GM23338 (cell line): Measurements from ENCODE around the gene APLN. TPM values are rescaled to one million over a fixed set of nuclear protein-coding genes. Genes with fewer than 3 reads are reported as not detected.

Source experiments
- ATAC-seq: fragments of 200-7000 bp; cut with Tn5 transposase; 3 replicates; pipeline ENCODE4 v1.9.1; 2020
- DNase-seq: peaks from one replicate; pipeline ENCODE4 v3.0.0-alpha.2; 2015; ENCODE audit warnings: low spot score
- H2AFZ ChIP-seq: fragments of 200-600 bp; sonication (generic); 2 replicates; pipeline ENCODE4 v1.8.0; 2016; ENCODE audit warnings: antibody characterized with exemption, mild to moderate bottlenecking, moderate library complexity
- H3F3A ChIP-seq: fragments of 200-600 bp; sonication (generic); replicated peaks from 2 replicates; pipeline ENCODE4 v1.8.0; 2017; ENCODE audit warnings: antibody characterized with exemption, mixed run types, low read depth
- H3K27ac ChIP-seq: fragments of 200-600 bp; sonication (generic); 2 replicates; pipeline ENCODE4 v1.6.1; 2016; ENCODE audit warnings: low read depth
- H3K27me3 ChIP-seq: fragments of 200-600 bp; sonication (generic); 2 replicates; pipeline ENCODE4 v1.8.0; 2016; ENCODE audit warnings: mild to moderate bottlenecking, mixed run types, moderate library complexity; ENCODE audit not compliant: insufficient read depth
- H3K36me3 ChIP-seq: fragments of 200-600 bp; sonication (generic); 2 replicates; pipeline ENCODE4 v1.8.0; 2016; ENCODE audit warnings: mild to moderate bottlenecking; ENCODE audit not compliant: insufficient read depth
- H3K4me1 ChIP-seq: fragments of 200-600 bp; sonication (generic); 2 replicates; pipeline ENCODE4 v1.8.0; 2016; ENCODE audit warnings: mild to moderate bottlenecking, moderate library complexity; ENCODE audit not compliant: insufficient read depth
- H3K4me2 ChIP-seq: fragments of 200-600 bp; sonication (generic); 2 replicates; pipeline ENCODE4 v1.7.1; 2017; ENCODE audit warnings: mixed run types
- H3K4me3 ChIP-seq: fragments of 200-600 bp; sonication (generic); 2 replicates; pipeline ENCODE4 v1.6.1; 2016; ENCODE audit warnings: mixed run types
- H3K79me2 ChIP-seq: fragments of 200-600 bp; sonication (generic); replicated peaks from 2 replicates; pipeline ENCODE4 v1.8.0; 2017; ENCODE audit warnings: mild to moderate bottlenecking; ENCODE audit not compliant: insufficient read depth
- H3K9me2 ChIP-seq: fragments of 200-600 bp; sonication (generic); 2 replicates; pipeline ENCODE4 v1.8.0; 2017; ENCODE audit not compliant: insufficient read depth
- H4K20me1 ChIP-seq: fragments of 200-600 bp; sonication (generic); replicated peaks from 2 replicates; pipeline ENCODE4 v1.8.0; 2017; ENCODE audit warnings: mild to moderate bottlenecking; ENCODE audit not compliant: insufficient read depth
- H3K27ac Mint-ChIP-seq: 2 replicates; pipeline ENCODE4 v1.8.0; 2020; ENCODE audit warnings: inconsistent platforms, mild to moderate bottlenecking, moderate library complexity, mixed read lengths
- H3K27me3 Mint-ChIP-seq: 3 replicates; pipeline ENCODE4 v1.8.0; 2022; ENCODE audit warnings: low read depth, mild to moderate bottlenecking, moderate library complexity, mixed read lengths, inconsistent platforms; ENCODE audit not compliant: insufficient read depth, poor library complexity
- H3K36me3 Mint-ChIP-seq: 3 replicates; pipeline ENCODE4 v1.8.0; 2021; ENCODE audit warnings: low read depth, mild to moderate bottlenecking, inconsistent platforms, moderate library complexity, mixed read lengths
- H3K4me1 Mint-ChIP-seq: 3 replicates; pipeline ENCODE4 v1.8.0; 2020; ENCODE audit warnings: mild to moderate bottlenecking, inconsistent platforms, mixed read lengths
- H3K4me3 Mint-ChIP-seq: 3 replicates; pipeline ENCODE4 v1.8.0; 2021; ENCODE audit warnings: moderate library complexity, mild to moderate bottlenecking, inconsistent platforms, mixed read lengths
- H3K9me3 Mint-ChIP-seq: 3 replicates; pipeline ENCODE4 v1.8.0; 2020; ENCODE audit warnings: moderate library complexity, mild to moderate bottlenecking, inconsistent platforms, mixed read lengths
- CREB1 ChIP-seq: fragments of 250-450 bp; sonication (Bioruptor Pico); IDR thresholded peaks from 2 replicates; pipeline ENCODE4 v1.5.0; 2020; ENCODE audit warnings: low read depth, mild to moderate bottlenecking, moderate library complexity
- CTCF ChIP-seq, 2 experiments: fragments of 200-600 bp in 1 of 2; sonication (generic) in 1 of 2; conservative IDR thresholded peaks; 2 replicates each; pipeline versions ENCODE4 v1.5.1 to v1.6.1; 2016 to 2017; ENCODE audit warnings: antibody characterized with exemption in 2 of 2, low read depth in 2 of 2, mild to moderate bottlenecking in 2 of 2, moderate library complexity in 1 of 2
- ETS1 ChIP-seq: IDR thresholded peaks from 2 replicates; pipeline ENCODE4 v1.6.1; 2016; ENCODE audit warnings: antibody characterized with exemption
- EZH2 ChIP-seq: fragments of 200-600 bp; sonication (generic); IDR thresholded peaks from one replicate; pipeline ENCODE4 v1.8.0; 2017; ENCODE audit warnings: antibody characterized with exemption, mild to moderate bottlenecking, low read depth; ENCODE audit not compliant: unreplicated experiment
- JUNB ChIP-seq: IDR thresholded peaks from one replicate; pipeline ENCODE4 v1.6.1; 2016; ENCODE audit warnings: antibody characterized with exemption; ENCODE audit not compliant: unreplicated experiment
- NANOG ChIP-seq: IDR thresholded peaks from 2 replicates; pipeline ENCODE4 v1.6.1; 2016; ENCODE audit warnings: antibody characterized with exemption, borderline replicate concordance
- REST ChIP-seq: IDR thresholded peaks from one replicate; pipeline ENCODE4 v1.6.1; 2018; ENCODE audit warnings: antibody characterized with exemption; ENCODE audit not compliant: unreplicated experiment
- ZNF114 ChIP-seq: fragments of 250-450 bp; sonication (Bioruptor Pico); IDR thresholded peaks from 2 replicates; pipeline ENCODE4 v1.5.0; 2020; ENCODE audit warnings: mild to moderate bottlenecking, moderate library complexity
- ZNF331 ChIP-seq: fragments of 250-450 bp; sonication (Bioruptor Pico); IDR thresholded peaks from 2 replicates; pipeline ENCODE4 v1.5.0; 2020; ENCODE audit warnings: low read depth, mild to moderate bottlenecking, moderate library complexity
- polyA plus RNA-seq: library from polyadenylated mRNA; unstranded; fragments of >200 nt; fragmentation: Nextera tagmentation; extraction: Ambion mirVana; gene quantifications from 2 replicates; pipeline ENCODE4 v1.2.1, GENCODE V29; 2016
- total RNA-seq: library from RNA; depleted of rRNA; stranded (reverse); fragments of >200 nt; shearing (Covaris generic); gene quantifications from 2 replicates; pipeline ENCODE4 v1.2.3, GENCODE V29; 2014

The APLN gene
- total and polyA plus RNA-seq, 2 experiments from 2014 or later = 0.49 to 0.60 TPM

GRCh38 chrX:129647418-129648410 is 7.0 kb downstream of the APLN start:
- H3K27ac ChIP-seq = no peak overlapping the region
- no peak overlapping the region for H3K4me2 ChIP-seq
- no peak for DNase-seq
- no peak overlapping the region for H3K27ac Mint-ChIP-seq
- H3K79me2 ChIP-seq = no peaks in the 10 kb centered on the region
- H3K9me3 Mint-ChIP-seq = no peaks in the 10 kb centered on the region
- H3K4me3 ChIP-seq = no peak overlapping the region
- H3K36me3 Mint-ChIP-seq = no peaks in the 10 kb centered on the region
- H4K20me1 ChIP-seq = no peaks in the 10 kb centered on the region
- peaks cover 16% of the 10 kb centered on the region for H3K27me3 ChIP-seq
- H2AFZ ChIP-seq = no peak overlapping the region
- no peaks in the 10 kb centered on the region for H3K9me2 ChIP-seq
- no peak overlapping the region for H3K4me3 Mint-ChIP-seq
- H3F3A ChIP-seq = no peaks in the 10 kb centered on the region
- no peaks in the 10 kb centered on the region for H3K36me3 ChIP-seq
- H3K27me3 Mint-ChIP-seq = peaks cover 21% of the 10 kb centered on the region
- TF ChIP-seq CTCF (conservative IDR thresholded peaks at IDR 0.05; ENCODE audit: low read depth in 2 of 2) = no peak
- TF ChIP-seq ETS1 = no peak
- TF ChIP-seq CREB1 (CRISPR knock-in tag) = no peak
- TF ChIP-seq ZNF331 (CRISPR knock-in tag) = no peak
- no peak for TF ChIP-seq JUNB
- H3K4me1 Mint-ChIP-seq = peaks cover 13% of the 10 kb centered on the region
- ATAC-seq = no peak
- H3K4me1 ChIP-seq = no peaks in the 10 kb centered on the region

GRCh38 chrX:129646566-129647417 is 8.0 kb downstream of the APLN start:
- no peak for ATAC-seq

More at GRCh38 chrX:129646566-129647417, 8.0 kb downstream of the APLN start:
- Mint-ChIP-seq H3K36me3 (no peaks in the 10 kb centered on the region), H3K9me3 (no peaks in the 10 kb centered on the region), H3K27ac (no peak overlapping the region), H3K27me3 (peaks cover 18% of the 10 kb centered on the region), H3K4me3 (no peak overlapping the region), H3K4me1 (peaks cover 9% of the 10 kb centered on the region)
- Histone ChIP-seq H3K4me3 (no peak overlapping the region), H3F3A (no peaks in the 10 kb centered on the region), H3K4me1 (no peaks in the 10 kb centered on the region), H3K4me2 (no peak overlapping the region), H4K20me1 (no peaks in the 10 kb centered on the region), H3K9me2 (no peaks in the 10 kb centered on the region), H3K27me3 (peaks cover 7% of the 10 kb centered on the region; the same call in 1 of the 2 replicates), H3K79me2 (no peaks in the 10 kb centered on the region), H3K36me3 (no peaks in the 10 kb centered on the region), H3K27ac (no peak overlapping the region), H2AFZ (no peak overlapping the region)
- DNase-seq = no peak
- TF ChIP-seq NANOG = no peak
- no peak for TF ChIP-seq REST
- no peak for TF ChIP-seq EZH2
- TF ChIP-seq ZNF114 (CRISPR knock-in tag) = no peak
